HL-60 (cell line): ENCODE measurements around the gene SLC23A2.

Source experiments
- DNase-seq, 2 experiments: peaks; one replicate each; pipeline ENCODE4 v3.0.0-alpha.2; 2010 to 2020; ENCODE audit warnings: low read depth in 1 of 2, low spot score in 1 of 2
- H3K27ac ChIP-seq: fragments of 250-450 bp; sonication (Bioruptor Pico); replicated peaks from 2 replicates; pipeline ENCODE4 v1.5.1; 2020; ENCODE audit warnings: mild to moderate bottlenecking, moderate library complexity
- H3K27me3 ChIP-seq: fragments of 250-450 bp; sonication (Bioruptor Pico); 2 replicates; pipeline ENCODE4 v1.5.1; 2021; ENCODE audit warnings: mild to moderate bottlenecking, moderate library complexity; ENCODE audit not compliant: insufficient read depth, poor library complexity, severe bottlenecking
- H3K4me3 ChIP-seq: replicated peaks from 2 replicates; pipeline ENCODE4 v1.5.1; 2011; ENCODE audit warnings: mild to moderate bottlenecking, control low read depth, low read length; ENCODE audit not compliant: insufficient read depth
- GABPA ChIP-seq: IDR thresholded peaks from 2 replicates; pipeline ENCODE4 v1.6.1; 2012; ENCODE audit warnings: low read depth
- POLR2AphosphoS5 ChIP-seq: IDR thresholded peaks from 2 replicates; pipeline ENCODE4 v1.6.1; 2012; ENCODE audit warnings: low read depth
- SPI1 ChIP-seq: IDR thresholded peaks from 2 replicates; pipeline ENCODE4 v1.6.1; 2012; ENCODE audit warnings: low read depth, mild to moderate bottlenecking, borderline replicate concordance
- TF ChIP-seq, protein P1 (sequence below): IDR thresholded peaks from 2 replicates; pipeline ENCODE4 v1.6.1; 2012; ENCODE audit warnings: low read depth; ENCODE audit not compliant: insufficient replicate concordance
- TF ChIP-seq, protein P2 (sequence below): IDR thresholded peaks from one replicate; pipeline ENCODE4 v1.5.1; 2011; ENCODE audit warnings: low read length, control low read depth, inconsistent platforms; ENCODE audit not compliant: insufficient read depth

Gene SLC23A2

DNA sequence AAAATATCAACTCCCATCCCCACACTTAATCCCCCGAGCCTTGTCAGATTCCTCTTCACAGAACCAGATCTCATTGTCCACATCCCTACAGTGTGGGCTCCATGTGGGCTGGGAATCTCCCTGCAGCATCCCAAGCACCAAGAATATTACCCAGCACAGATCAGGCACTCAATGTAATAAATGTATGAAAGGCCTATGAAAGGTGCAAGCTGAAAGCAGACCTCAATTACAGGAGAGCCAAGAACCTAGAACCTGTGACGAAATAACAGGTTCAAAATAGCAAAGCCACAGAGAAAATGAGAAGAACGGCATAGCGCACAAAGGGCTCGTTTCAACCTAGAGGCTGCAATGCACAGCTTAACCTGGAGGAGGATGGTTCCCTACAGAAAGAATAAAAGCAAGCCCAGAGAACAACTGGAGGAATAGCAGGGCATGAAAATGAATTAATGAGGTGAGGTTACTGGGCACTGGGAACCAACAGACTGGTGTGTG, 3.1 kb downstream of the SLC23A2 start:
- peak; percentile 28 to 35 for DNase-seq
- Histone ChIP-seq H3K4me3 (no peak overlapping the region), H3K27ac (no peak overlapping the region), H3K27me3 (no peaks in the 10 kb centered on the region)
- TF ChIP-seq, protein P1, sequence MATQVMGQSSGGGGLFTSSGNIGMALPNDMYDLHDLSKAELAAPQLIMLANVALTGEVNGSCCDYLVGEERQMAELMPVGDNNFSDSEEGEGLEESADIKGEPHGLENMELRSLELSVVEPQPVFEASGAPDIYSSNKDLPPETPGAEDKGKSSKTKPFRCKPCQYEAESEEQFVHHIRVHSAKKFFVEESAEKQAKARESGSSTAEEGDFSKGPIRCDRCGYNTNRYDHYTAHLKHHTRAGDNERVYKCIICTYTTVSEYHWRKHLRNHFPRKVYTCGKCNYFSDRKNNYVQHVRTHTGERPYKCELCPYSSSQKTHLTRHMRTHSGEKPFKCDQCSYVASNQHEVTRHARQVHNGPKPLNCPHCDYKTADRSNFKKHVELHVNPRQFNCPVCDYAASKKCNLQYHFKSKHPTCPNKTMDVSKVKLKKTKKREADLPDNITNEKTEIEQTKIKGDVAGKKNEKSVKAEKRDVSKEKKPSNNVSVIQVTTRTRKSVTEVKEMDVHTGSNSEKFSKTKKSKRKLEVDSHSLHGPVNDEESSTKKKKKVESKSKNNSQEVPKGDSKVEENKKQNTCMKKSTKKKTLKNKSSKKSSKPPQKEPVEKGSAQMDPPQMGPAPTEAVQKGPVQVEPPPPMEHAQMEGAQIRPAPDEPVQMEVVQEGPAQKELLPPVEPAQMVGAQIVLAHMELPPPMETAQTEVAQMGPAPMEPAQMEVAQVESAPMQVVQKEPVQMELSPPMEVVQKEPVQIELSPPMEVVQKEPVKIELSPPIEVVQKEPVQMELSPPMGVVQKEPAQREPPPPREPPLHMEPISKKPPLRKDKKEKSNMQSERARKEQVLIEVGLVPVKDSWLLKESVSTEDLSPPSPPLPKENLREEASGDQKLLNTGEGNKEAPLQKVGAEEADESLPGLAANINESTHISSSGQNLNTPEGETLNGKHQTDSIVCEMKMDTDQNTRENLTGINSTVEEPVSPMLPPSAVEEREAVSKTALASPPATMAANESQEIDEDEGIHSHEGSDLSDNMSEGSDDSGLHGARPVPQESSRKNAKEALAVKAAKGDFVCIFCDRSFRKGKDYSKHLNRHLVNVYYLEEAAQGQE: no peak
- TF ChIP-seq, protein P2, sequence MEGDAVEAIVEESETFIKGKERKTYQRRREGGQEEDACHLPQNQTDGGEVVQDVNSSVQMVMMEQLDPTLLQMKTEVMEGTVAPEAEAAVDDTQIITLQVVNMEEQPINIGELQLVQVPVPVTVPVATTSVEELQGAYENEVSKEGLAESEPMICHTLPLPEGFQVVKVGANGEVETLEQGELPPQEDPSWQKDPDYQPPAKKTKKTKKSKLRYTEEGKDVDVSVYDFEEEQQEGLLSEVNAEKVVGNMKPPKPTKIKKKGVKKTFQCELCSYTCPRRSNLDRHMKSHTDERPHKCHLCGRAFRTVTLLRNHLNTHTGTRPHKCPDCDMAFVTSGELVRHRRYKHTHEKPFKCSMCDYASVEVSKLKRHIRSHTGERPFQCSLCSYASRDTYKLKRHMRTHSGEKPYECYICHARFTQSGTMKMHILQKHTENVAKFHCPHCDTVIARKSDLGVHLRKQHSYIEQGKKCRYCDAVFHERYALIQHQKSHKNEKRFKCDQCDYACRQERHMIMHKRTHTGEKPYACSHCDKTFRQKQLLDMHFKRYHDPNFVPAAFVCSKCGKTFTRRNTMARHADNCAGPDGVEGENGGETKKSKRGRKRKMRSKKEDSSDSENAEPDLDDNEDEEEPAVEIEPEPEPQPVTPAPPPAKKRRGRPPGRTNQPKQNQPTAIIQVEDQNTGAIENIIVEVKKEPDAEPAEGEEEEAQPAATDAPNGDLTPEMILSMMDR: peak; percentile 48

DNA sequence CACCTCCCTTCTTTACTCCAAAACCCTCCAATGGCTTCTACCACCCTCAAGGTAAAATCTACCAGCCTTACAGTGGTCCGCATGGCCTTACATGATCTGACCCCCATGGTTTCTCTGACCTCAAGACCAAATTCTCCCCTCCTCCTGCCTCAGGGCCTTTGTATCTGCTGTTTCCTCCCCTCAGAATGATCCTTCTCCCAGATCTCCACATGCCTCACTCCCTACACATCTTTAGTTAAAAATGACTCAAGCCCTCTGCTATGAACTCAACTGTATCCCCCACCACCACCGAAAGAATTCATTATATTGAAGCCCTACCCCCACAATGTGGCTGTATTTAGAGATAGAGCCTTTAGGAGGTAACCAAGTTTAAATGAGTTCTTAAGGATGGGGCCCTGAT, 4.1 kb downstream of the SLC23A2 start:
- no peak for TF ChIP-seq SPI1
- no peak for TF ChIP-seq POLR2AphosphoS5
- TF ChIP-seq, protein P2: no peak
- TF ChIP-seq GABPA: no peak
- TF ChIP-seq, protein P1: no peak
- Histone ChIP-seq H3K27me3 (no peaks in the 10 kb centered on the region), H3K4me3 (no peak overlapping the region), H3K27ac (no peak overlapping the region)
- no peak for DNase-seq

DNA sequence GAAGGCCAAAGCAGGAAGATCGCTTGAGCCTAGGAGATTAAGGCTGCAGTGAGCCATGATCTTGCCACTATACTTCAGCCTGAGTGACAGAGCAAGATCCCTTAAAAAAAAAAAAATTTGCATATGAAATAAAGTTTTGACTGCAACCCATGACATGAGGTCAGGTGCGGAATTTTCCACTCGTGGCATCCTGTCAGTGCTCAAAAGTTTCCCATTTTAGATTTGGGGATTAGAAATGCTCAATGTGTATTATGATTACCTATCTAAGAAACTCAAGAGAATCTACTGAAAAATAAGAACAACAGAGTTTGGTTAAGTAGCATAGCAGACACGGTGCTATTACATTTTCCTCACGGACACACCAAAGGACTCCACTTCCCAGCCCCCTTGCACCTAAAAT, 11.7 kb downstream of the SLC23A2 start:
- no peaks in the 10 kb centered on the region for H3K27me3 ChIP-seq
- TF ChIP-seq GABPA (no peak), SPI1 (no peak), POLR2AphosphoS5 (no peak)
- TF ChIP-seq, protein P2: no peak
- TF ChIP-seq, protein P1: no peak
- H3K27ac ChIP-seq: no peak overlapping the region
- DNase-seq: no peak
- no peak overlapping the region for H3K4me3 ChIP-seq
